ENCODE data around the gene ICA1.

Gene ICA1

GRCh38 chr7:8214244-8214824 is 47.6 kb downstream of the ICA1 start:
- TF ChIP-seq CTCF (IDR thresholded peaks at IDR 0.05; ENCODE audit: insufficient read depth, low read length, missing control alignments): no peak
- no peak for DNase-seq (ENCODE audit: low read depth, low spot score)
- H3K4me3 ChIP-seq (ENCODE audit: low read depth, low read length): no peak overlapping the region
- POLR2A ChIA-PET: no interaction called here
- CTCF ChIA-PET: interaction anchor here (0.7 to 5.2 kb wide), 9 partner anchors 10 to 661 kb away, joined by 3 to 49 read pairs (median 5); no protein-coding TSS in a partner anchor

- CTCF ChIA-PET: interaction anchor here (1.7 to 5.2 kb wide), 4 partner anchors 9 to 618 kb away, joined by 3 to 49 read pairs (median 15); no protein-coding TSS in a partner anchor
- H3K4me3 ChIP-seq (ENCODE audit: low read depth, low read length): no peak overlapping the region
- DNase-seq (ENCODE audit: low read depth, low spot score): no peak
- no peak for TF ChIP-seq CTCF (IDR thresholded peaks at IDR 0.05; ENCODE audit: insufficient read depth, low read length, missing control alignments)
- POLR2A ChIA-PET: no interaction called here
Measured at GRCh38 chr7:8213381-8213780, 48.6 kb downstream of the ICA1 start.

- ChIA-PET POLR2A (no interaction called here), CTCF (interaction anchor here (1.2 kb wide), 1 partner anchor 8 kb away, joined by 3 read pairs; no protein-coding TSS in a partner anchor)
- TF ChIP-seq CTCF (IDR thresholded peaks at IDR 0.05; ENCODE audit: insufficient read depth, low read length, missing control alignments): no peak
- no peak overlapping the region for H3K4me3 ChIP-seq (ENCODE audit: low read depth, low read length)
- DNase-seq (ENCODE audit: low read depth, low spot score): no peak
Measured at GRCh38 chr7:8212638-8213037, 49.3 kb downstream of the ICA1 start.

GRCh38 chr7:8211725-8212096 is 50.3 kb downstream of the ICA1 start:
- CTCF ChIA-PET: interaction anchor here (1.2 to 2.2 kb wide), 2 partner anchors 9 to 531 kb away, joined by 3 to 8 read pairs; no protein-coding TSS in a partner anchor
- TF ChIP-seq CTCF (IDR thresholded peaks at IDR 0.05; ENCODE audit: insufficient read depth, low read length, missing control alignments): no peak
- DNase-seq (ENCODE audit: low read depth, low spot score): no peak
- no peak overlapping the region for H3K4me3 ChIP-seq (ENCODE audit: low read depth, low read length)
- POLR2A ChIA-PET: no interaction called here

GRCh38 chr7:8210845-8211724 is 50.9 kb downstream of the ICA1 start:
- TF ChIP-seq CTCF (IDR thresholded peaks at IDR 0.05; ENCODE audit: insufficient read depth, low read length, missing control alignments): no peak
- ChIA-PET CTCF (interaction anchor here (1.2 to 2.2 kb wide), 3 partner anchors 9 to 530 kb away, joined by 3 to 8 read pairs (median 3); no protein-coding TSS in a partner anchor), POLR2A (no interaction called here)
- H3K4me3 ChIP-seq (ENCODE audit: low read depth, low read length): no peak overlapping the region
- no peak for DNase-seq (ENCODE audit: low read depth, low spot score)

- POLR2A ChIA-PET: no interaction called here
- no peak overlapping the region for H3K4me3 ChIP-seq (ENCODE audit: low read depth, low read length)
- no peak for TF ChIP-seq CTCF (IDR thresholded peaks at IDR 0.05; ENCODE audit: insufficient read depth, low read length, missing control alignments)
- CTCF ChIA-PET: interaction anchor here (1.3 to 2.2 kb wide), 2 partner anchors 8 to 528 kb away, joined by 7 to 8 read pairs; no protein-coding TSS in a partner anchor
- no peak for DNase-seq (ENCODE audit: low read depth, low spot score)
Measured at GRCh38 chr7:8209353-8209752, 52.6 kb downstream of the ICA1 start.
